K562 (cell line): ENCODE results near the gene CD52. TPM values are rescaled to one million over a fixed set of nuclear protein-coding genes. Genes with fewer than 3 reads are reported as not detected.

ENCODE experiments used
- CREB1 ChIP-seq, 2 experiments: sonication (generic) in 1 of 2; formaldehyde crosslinking in 1 of 2; IDR thresholded peaks; 2 replicates each; pipeline versions ENCODE4 v1.6.1 to v1.8.0; 2012 to 2022; ENCODE audit warnings: inconsistent platforms in 1 of 2, mild to moderate bottlenecking in 1 of 2, missing genetic modification reagents in 1 of 2, moderate library complexity in 1 of 2
- DNMT1 ChIP-seq: fragments of 450-650 bp; IDR thresholded peaks from 2 replicates; pipeline ENCODE4 v1.6.1; 2016; ENCODE audit warnings: antibody characterized with exemption, mild to moderate bottlenecking
- HDAC1 ChIP-seq, 2 experiments: fragments of 450-650 bp; IDR thresholded peaks; 2 replicates each; pipeline ENCODE4 v1.6.1; 2016 to 2017; ENCODE audit warnings: inconsistent platforms in 1 of 2, mild to moderate bottlenecking in 1 of 2, moderate library complexity in 1 of 2
- KDM2B ChIP-seq: fragments of 250-450 bp; sonication (Bioruptor Pico); IDR thresholded peaks from 2 replicates; pipeline ENCODE4 v1.8.0; 2021; ENCODE audit warnings: mild to moderate bottlenecking, moderate library complexity
- PCBP1 ChIP-seq: fragments of 200-400 bp; formaldehyde crosslinking; IDR thresholded peaks from 2 replicates; pipeline ENCODE4 v1.6.1; 2018; ENCODE audit warnings: mild to moderate bottlenecking, low read depth, low read length; ENCODE audit not compliant: poor library complexity, severe bottlenecking
- POLR2H ChIP-seq: IDR thresholded peaks from 2 replicates; pipeline ENCODE4 v1.6.1; 2016; ENCODE audit warnings: missing genetic modification characterization, low read depth, mild to moderate bottlenecking, control low read depth, missing compliant biosample characterization, moderate library complexity
- RAD51 ChIP-seq: fragments of 450-650 bp; IDR thresholded peaks from 2 replicates; pipeline ENCODE4 v1.7.1; 2016; ENCODE audit warnings: low read depth, mild to moderate bottlenecking, borderline replicate concordance
- RB1 ChIP-seq: fragments of 450-650 bp; IDR thresholded peaks from 2 replicates; pipeline ENCODE4 v1.6.1; 2017; ENCODE audit warnings: low read depth, mild to moderate bottlenecking
- ZBTB17 ChIP-seq: fragments of 450-650 bp; formaldehyde crosslinking; IDR thresholded peaks from 2 replicates; pipeline ENCODE4 v1.4.0; 2020; ENCODE audit warnings: mild to moderate bottlenecking
- ZNF124 ChIP-seq: sonication (generic); formaldehyde crosslinking; IDR thresholded peaks from 2 replicates; pipeline ENCODE4 v1.8.1; 2022; ENCODE audit warnings: missing genetic modification reagents
- ZNF133 ChIP-seq: fragments of 250-450 bp; sonication (Bioruptor Pico); IDR thresholded peaks from 2 replicates; pipeline ENCODE4 v1.4.0; 2020; ENCODE audit warnings: mild to moderate bottlenecking
- ZNF263 ChIP-seq: sonication (generic); formaldehyde crosslinking; IDR thresholded peaks from 2 replicates; pipeline ENCODE4 v1.8.0; 2022; ENCODE audit warnings: mild to moderate bottlenecking, missing genetic modification reagents, borderline replicate concordance
- polyA plus RNA-seq, 8 experiments: library from polyadenylated mRNA; depleted of rRNA in 4 of 8; stranded (reverse) in 5 of 8; unstranded in 3 of 8; fragments of >200 nt; fragmentation: Nextera tagmentation in 2 of 8; fragmentation: Illumina TruSeq in 1 of 8; extraction: Ambion mirVana in 2 of 8; extraction: Trizol in 1 of 8; gene quantifications; 2 replicates each; pipeline versions ENCODE4 v1.2.1 to v1.2.3, GENCODE V29; 2011 to 2014; ENCODE audit warnings: inconsistent platforms in 1 of 8, missing spikeins in 1 of 8
- total RNA-seq, 7 experiments: library from RNA; depleted of rRNA in 6 of 7; stranded (reverse); fragments of >200 nt in 6 of 7; fragmentation: Illumina TruSeq in 2 of 7; extraction: Trizol in 2 of 7; gene quantifications; 2 replicates each; pipeline versions ENCODE4 v1.2.1 to v1.2.3, GENCODE V29; 2011 to 2021; ENCODE audit warnings: low replicate concordance in 1 of 7
- TF ChIP-seq, protein P1 (sequence below), 3 experiments: fragments of 200-800 bp in 1 of 3; fragments of 250-450 bp in 1 of 3; fragments of 450-650 bp in 1 of 3; sonication (Bioruptor Pico) in 1 of 3; sonication (Bioruptor generic) in 1 of 3; formaldehyde crosslinking in 1 of 3; IDR thresholded peaks; 2 replicates each; pipeline versions ENCODE4 v1.6.1 to v1.8.0; 2016 to 2022; ENCODE audit warnings: mild to moderate bottlenecking in 2 of 3, missing genetic modification characterization in 2 of 3, missing compliant biosample characterization in 1 of 3, moderate library complexity in 1 of 3
- TF ChIP-seq, protein P2 (sequence below): fragments of 250-450 bp; sonication (Bioruptor Pico); IDR thresholded peaks from 2 replicates; pipeline ENCODE4 v1.9.0; 2021; ENCODE audit warnings: mild to moderate bottlenecking
- TF ChIP-seq, protein P3 (sequence below): sonication (generic); formaldehyde crosslinking; IDR thresholded peaks from 2 replicates; pipeline ENCODE4 v1.8.0; 2022; ENCODE audit warnings: missing genetic modification reagents, mild to moderate bottlenecking, moderate library complexity, borderline replicate concordance
- TF ChIP-seq, protein P4 (sequence below): fragments of 450-650 bp; IDR thresholded peaks from 2 replicates; pipeline ENCODE4 v1.6.1; 2016; ENCODE audit warnings: missing biosample characterization, missing genetic modification characterization
- TF ChIP-seq, protein P5 (sequence below): fragments of 250-450 bp; sonication (Bioruptor Pico); IDR thresholded peaks from 2 replicates; pipeline ENCODE4 v1.5.0; 2021
- TF ChIP-seq, protein P6 (sequence below): fragments of 450-650 bp; formaldehyde crosslinking; IDR thresholded peaks from 2 replicates; pipeline ENCODE4 v1.4.0; 2022; ENCODE audit warnings: missing genetic modification characterization
- TF ChIP-seq, protein P7 (sequence below): sonication (generic); formaldehyde crosslinking; IDR thresholded peaks from 2 replicates; pipeline ENCODE4 v1.9.0; 2022; ENCODE audit warnings: mild to moderate bottlenecking, missing genetic modification reagents

Gene CD52
- total and polyA plus RNA-seq, 9 of the 15 experiments (the other 6 are each of a cell fraction or from before 2014, with no cell fraction given), result 34.9 to 488 (median 173) TPM

DNA sequence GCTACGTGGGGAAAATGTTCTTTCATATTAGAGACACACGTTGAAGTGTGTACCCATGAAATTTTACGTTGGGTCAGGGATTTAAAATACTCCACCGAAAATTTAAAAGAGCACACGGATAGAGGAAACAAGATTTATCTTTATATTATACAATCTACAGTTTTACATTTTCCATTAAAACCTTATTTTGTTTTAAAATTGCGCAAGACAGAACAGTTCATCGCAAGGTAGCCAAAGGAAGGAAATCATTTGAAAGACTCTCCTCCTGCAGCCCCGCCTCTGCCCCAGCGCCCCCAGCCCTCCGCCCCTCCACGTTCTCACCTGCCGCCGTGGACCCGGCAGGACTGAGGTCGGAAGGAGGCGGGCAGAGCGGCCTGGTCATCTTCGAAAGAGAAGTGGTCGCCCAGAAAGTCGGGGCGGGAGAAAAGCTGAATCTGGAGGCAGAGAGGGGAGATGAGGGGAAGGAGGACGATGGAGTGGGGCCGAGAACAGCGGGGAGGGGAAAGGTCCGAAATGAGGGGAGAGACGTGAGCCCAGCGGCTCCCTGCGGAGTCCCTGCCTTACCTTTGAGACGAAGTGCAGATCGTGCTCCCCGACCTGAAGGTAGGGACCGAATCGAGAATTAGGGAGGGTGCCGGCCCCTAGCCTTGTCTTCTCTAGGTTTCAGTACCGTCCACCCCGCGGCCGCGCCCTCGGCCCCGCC lies 18.2 kb downstream of the CD52 start (continued):
- TF ChIP-seq, protein P1, sequence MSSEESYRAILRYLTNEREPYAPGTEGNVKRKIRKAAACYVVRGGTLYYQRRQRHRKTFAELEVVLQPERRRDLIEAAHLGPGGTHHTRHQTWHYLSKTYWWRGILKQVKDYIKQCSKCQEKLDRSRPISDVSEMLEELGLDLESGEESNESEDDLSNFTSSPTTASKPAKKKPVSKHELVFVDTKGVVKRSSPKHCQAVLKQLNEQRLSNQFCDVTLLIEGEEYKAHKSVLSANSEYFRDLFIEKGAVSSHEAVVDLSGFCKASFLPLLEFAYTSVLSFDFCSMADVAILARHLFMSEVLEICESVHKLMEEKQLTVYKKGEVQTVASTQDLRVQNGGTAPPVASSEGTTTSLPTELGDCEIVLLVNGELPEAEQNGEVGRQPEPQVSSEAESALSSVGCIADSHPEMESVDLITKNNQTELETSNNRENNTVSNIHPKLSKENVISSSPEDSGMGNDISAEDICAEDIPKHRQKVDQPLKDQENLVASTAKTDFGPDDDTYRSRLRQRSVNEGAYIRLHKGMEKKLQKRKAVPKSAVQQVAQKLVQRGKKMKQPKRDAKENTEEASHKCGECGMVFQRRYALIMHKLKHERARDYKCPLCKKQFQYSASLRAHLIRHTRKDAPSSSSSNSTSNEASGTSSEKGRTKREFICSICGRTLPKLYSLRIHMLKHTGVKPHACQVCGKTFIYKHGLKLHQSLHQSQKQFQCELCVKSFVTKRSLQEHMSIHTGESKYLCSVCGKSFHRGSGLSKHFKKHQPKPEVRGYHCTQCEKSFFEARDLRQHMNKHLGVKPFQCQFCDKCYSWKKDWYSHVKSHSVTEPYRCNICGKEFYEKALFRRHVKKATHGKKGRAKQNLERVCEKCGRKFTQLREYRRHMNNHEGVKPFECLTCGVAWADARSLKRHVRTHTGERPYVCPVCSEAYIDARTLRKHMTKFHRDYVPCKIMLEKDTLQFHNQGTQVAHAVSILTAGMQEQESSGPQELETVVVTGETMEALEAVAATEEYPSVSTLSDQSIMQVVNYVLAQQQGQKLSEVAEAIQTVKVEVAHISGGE (CRISPR knock-in tag; IDR thresholded peaks at IDR 0.05), result no peak; a peak in 1 of 6 replicates
- TF ChIP-seq PCBP1 (no peak), ZBTB17 (no peak), POLR2H (tag) (no peak), DNMT1 (no peak), CREB1 (IDR thresholded peaks at IDR 0.05) (no peak), CREB1 (CRISPR knock-in tag; IDR thresholded peaks at IDR 0.05) (no peak), ZNF133 (CRISPR knock-in tag) (no peak), RB1 (no peak), ZNF124 (CRISPR knock-in tag) (no peak), RAD51 (no peak), KDM2B (no peak), HDAC1 (IDR thresholded peaks at IDR 0.05) (peak in 1 of 2 experiments; percentile 17; a peak in 2 of 4 replicates), ZNF263 (peak; percentile 95)
- TF ChIP-seq, protein P2, sequence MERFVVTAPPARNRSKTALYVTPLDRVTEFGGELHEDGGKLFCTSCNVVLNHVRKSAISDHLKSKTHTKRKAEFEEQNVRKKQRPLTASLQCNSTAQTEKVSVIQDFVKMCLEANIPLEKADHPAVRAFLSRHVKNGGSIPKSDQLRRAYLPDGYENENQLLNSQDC, result no peak
- TF ChIP-seq, protein P3, sequence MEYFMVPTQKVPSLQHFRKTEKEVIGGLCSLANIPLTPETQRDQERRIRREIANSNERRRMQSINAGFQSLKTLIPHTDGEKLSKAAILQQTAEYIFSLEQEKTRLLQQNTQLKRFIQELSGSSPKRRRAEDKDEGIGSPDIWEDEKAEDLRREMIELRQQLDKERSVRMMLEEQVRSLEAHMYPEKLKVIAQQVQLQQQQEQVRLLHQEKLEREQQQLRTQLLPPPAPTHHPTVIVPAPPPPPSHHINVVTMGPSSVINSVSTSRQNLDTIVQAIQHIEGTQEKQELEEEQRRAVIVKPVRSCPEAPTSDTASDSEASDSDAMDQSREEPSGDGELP (CRISPR knock-in tag), result no peak
- TF ChIP-seq, protein P4, sequence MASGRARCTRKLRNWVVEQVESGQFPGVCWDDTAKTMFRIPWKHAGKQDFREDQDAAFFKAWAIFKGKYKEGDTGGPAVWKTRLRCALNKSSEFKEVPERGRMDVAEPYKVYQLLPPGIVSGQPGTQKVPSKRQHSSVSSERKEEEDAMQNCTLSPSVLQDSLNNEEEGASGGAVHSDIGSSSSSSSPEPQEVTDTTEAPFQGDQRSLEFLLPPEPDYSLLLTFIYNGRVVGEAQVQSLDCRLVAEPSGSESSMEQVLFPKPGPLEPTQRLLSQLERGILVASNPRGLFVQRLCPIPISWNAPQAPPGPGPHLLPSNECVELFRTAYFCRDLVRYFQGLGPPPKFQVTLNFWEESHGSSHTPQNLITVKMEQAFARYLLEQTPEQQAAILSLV (tag), result no peak
- TF ChIP-seq, protein P5, sequence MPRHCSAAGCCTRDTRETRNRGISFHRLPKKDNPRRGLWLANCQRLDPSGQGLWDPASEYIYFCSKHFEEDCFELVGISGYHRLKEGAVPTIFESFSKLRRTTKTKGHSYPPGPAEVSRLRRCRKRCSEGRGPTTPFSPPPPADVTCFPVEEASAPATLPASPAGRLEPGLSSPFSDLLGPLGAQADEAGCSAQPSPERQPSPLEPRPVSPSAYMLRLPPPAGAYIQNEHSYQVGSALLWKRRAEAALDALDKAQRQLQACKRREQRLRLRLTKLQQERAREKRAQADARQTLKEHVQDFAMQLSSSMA (CRISPR knock-in tag), result no peak
- TF ChIP-seq, protein P6, sequence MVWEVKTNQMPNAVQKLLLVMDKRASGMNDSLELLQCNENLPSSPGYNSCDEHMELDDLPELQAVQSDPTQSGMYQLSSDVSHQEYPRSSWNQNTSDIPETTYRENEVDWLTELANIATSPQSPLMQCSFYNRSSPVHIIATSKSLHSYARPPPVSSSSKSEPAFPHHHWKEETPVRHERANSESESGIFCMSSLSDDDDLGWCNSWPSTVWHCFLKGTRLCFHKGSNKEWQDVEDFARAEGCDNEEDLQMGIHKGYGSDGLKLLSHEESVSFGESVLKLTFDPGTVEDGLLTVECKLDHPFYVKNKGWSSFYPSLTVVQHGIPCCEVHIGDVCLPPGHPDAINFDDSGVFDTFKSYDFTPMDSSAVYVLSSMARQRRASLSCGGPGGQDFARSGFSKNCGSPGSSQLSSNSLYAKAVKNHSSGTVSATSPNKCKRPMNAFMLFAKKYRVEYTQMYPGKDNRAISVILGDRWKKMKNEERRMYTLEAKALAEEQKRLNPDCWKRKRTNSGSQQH (CRISPR knock-in tag), result peak; percentile 84; the same call in 1 of the 2 replicates
- TF ChIP-seq, protein P7, sequence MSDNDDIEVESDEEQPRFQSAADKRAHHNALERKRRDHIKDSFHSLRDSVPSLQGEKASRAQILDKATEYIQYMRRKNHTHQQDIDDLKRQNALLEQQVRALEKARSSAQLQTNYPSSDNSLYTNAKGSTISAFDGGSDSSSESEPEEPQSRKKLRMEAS, result no peak
